Lung (tissue), 12 donors: ENCODE data around the gene POLR2F. TPM values are rescaled to one million over a fixed set of nuclear protein-coding genes. Genes with fewer than 3 reads are reported as not detected.

Source experiments
- ATAC-seq: fragments of 200-7000 bp; cut with Tn5 transposase; one replicate; pipeline ENCODE4 v1.9.1; 2020; ENCODE audit warnings: moderate number of reproducible peaks; ENCODE audit not compliant: insufficient read depth, low FRiP score
- DNase-seq, 3 donors: peaks; one replicate each; pipeline ENCODE4 v3.0.0-alpha.2; 2013 to 2017
- H3K27ac ChIP-seq, 2 donors: one replicate each; pipeline ENCODE4 v1.5.1; 2013; ENCODE audit warnings: mild to moderate bottlenecking in 2 of 2, moderate library complexity in 2 of 2, control low read depth in 1 of 2, inconsistent platforms in 1 of 2, low read depth in 1 of 2, low read length in 1 of 2
- H3K27me3 ChIP-seq, 3 donors: one replicate each; pipeline ENCODE4 v1.5.1; 2013; ENCODE audit warnings: low read length in 2 of 3; ENCODE audit not compliant: control insufficient read depth in 3 of 3, insufficient read depth in 3 of 3
- H3K36me3 ChIP-seq, 4 donors: one replicate each; pipeline ENCODE4 v1.5.1; 2013; ENCODE audit warnings: low read length in 4 of 4, mild to moderate bottlenecking in 1 of 4, moderate library complexity in 1 of 4; ENCODE audit not compliant: control insufficient read depth in 4 of 4, insufficient read depth in 4 of 4
- H3K4me1 ChIP-seq, 5 donors: one replicate each; pipeline ENCODE4 v1.5.1; 2013; ENCODE audit warnings: low read length in 5 of 5, mild to moderate bottlenecking in 2 of 5, moderate library complexity in 1 of 5; ENCODE audit not compliant: control insufficient read depth in 5 of 5, insufficient read depth in 5 of 5
- H3K4me3 ChIP-seq: one replicate; pipeline ENCODE4 v1.5.1; 2013; ENCODE audit warnings: mild to moderate bottlenecking, control low read depth, moderate library complexity
- H3K9ac ChIP-seq, 2 donors: one replicate each; pipeline ENCODE4 v1.5.1; 2013; ENCODE audit warnings: low read length in 2 of 2, control low read depth in 1 of 2; ENCODE audit not compliant: insufficient read depth in 1 of 2
- H3K9me3 ChIP-seq, 4 donors: one replicate each; pipeline ENCODE4 v1.5.1; 2013; ENCODE audit warnings: low read length in 3 of 4, mild to moderate bottlenecking in 1 of 4, moderate library complexity in 1 of 4; ENCODE audit not compliant: control insufficient read depth in 4 of 4, insufficient read depth in 3 of 4
- CTCF ChIP-seq: IDR thresholded peaks from 2 replicates; pipeline ENCODE4 v1.5.1; 2012; ENCODE audit warnings: mild to moderate bottlenecking; ENCODE audit errors: control extremely low read depth, extremely low read depth
- WGBS, 2 donors: extraction: QIAGEN DNeasy Blood & Tissue Kit; methylation state at CpG; one replicate each; pipeline ENCODE4 v1.1.7; 2013; 5-methylcytosine and 5-hydroxymethylcytosine counted together
- polyA plus RNA-seq, 2 donors: library from polyadenylated mRNA; stranded (reverse); fragments of 200-250 nt; gene quantifications; one replicate each; pipeline ENCODE4 v1.2.1, GENCODE V29; 2013
- total RNA-seq, 2 donors: library from RNA; depleted of rRNA in 1 of 2; stranded (reverse); fragments of >200 nt in 1 of 2; gene quantifications; one replicate each; pipeline ENCODE4 v1.2.1, GENCODE V29; 2014 to 2021
- donor health status: control.
- donor health status: control.
- donor health status: Bipolar disorder and iron deficiency.
- donor health status: healthy.
- donor health status: DM: yes; HTN: yes; CAD: no.

POLR2F gene
- total and polyA plus RNA-seq, 4 donors, result 36.8 to 161 (median 79.6) TPM

- H3K4me1 ChIP-seq, result peaks cover 0 to 20% (median 10%) of the 10 kb centered on the region in 5 donors
- H3K27ac ChIP-seq, result peak within 1 kb of the TSS; percentile 54 to 84
- H3K4me3 ChIP-seq, result peak within 1 kb of the TSS; percentile 71
- ATAC-seq (peak; percentile 86), DNase-seq (peak; percentile 40 to 73 (median 64))
- H3K36me3 ChIP-seq, result no peaks in the 10 kb centered on the region
- H3K9ac ChIP-seq, result no peak within 1 kb of the TSS
- no peaks in the 10 kb centered on the region for H3K9me3 ChIP-seq
- WGBS, 2 donors, result 4 to 10% methylated on average over 40 to 90 of the region's 90 CpGs
- H3K27me3 ChIP-seq, result peaks cover 0 to 3% (median 0%) of the 10 kb centered on the region in 3 donors
- no peak for TF ChIP-seq CTCF
Measured at GRCh38 chr22:37905534-37906363, 47.8 kb upstream of the POLR2F start, which contains the start of gene MICALL1. Gene MICALL1, plus strand, starts transcription at chr22:37906297. Its CDS starts 126 bp downstream, at chr22:37906423.

- DNase-seq (no peak), ATAC-seq (no peak)
- no peaks in the 10 kb centered on the region for H3K36me3 ChIP-seq
- peaks cover 0 to 21% (median 12%) of the 10 kb centered on the region in 5 donors for H3K4me1 ChIP-seq
- H3K9me3 ChIP-seq, result no peaks in the 10 kb centered on the region
- peaks cover 0 to 3% (median 0%) of the 10 kb centered on the region in 3 donors for H3K27me3 ChIP-seq
- H3K4me3 ChIP-seq, result peak overlapping the region; percentile 71
- no peak for TF ChIP-seq CTCF
- H3K27ac ChIP-seq, result peak overlapping the region; percentile 54 to 84
- no peak overlapping the region for H3K9ac ChIP-seq
- WGBS, 2 donors, result 0% methylated on average over 37 to 75 of the region's 75 CpGs
Measured at GRCh38 chr22:37906364-37907008, 47.0 kb upstream of the POLR2F start.

- peaks cover 0 to 3% (median 0%) of the 10 kb centered on the region in 3 donors for H3K27me3 ChIP-seq
- H3K36me3 ChIP-seq, result peaks cover 0 to 4% (median 2%) of the 10 kb centered on the region in 4 donors
- 40 to 48% methylated on average over 19 of the region's 19 CpGs for WGBS, 2 donors
- peak overlapping the region; percentile 54 to 84 for H3K27ac ChIP-seq
- H3K4me3 ChIP-seq, result peak overlapping the region; percentile 71
- peaks cover 0 to 25% (median 12%) of the 10 kb centered on the region in 5 donors for H3K4me1 ChIP-seq
- no peak for ATAC-seq
- DNase-seq, result no peak
- TF ChIP-seq CTCF, result no peak
- H3K9ac ChIP-seq, result no peak overlapping the region
- no peaks in the 10 kb centered on the region for H3K9me3 ChIP-seq
Measured at GRCh38 chr22:37907036-37907954, 46.2 kb upstream of the POLR2F start.
